ENCODE data around the gene ILK. TPM values are rescaled to one million over a fixed set of nuclear protein-coding genes. Genes with fewer than 3 reads are reported as not detected.

Gene ILK
- total and polyA plus RNA-seq, 2 donors (not counting 1 experiment from before 2014, with no cell fraction given), result 176 to 420 TPM

GRCh38 chr11:6655790-6656583 is 52.4 kb downstream of the ILK start, which contains the start of gene DCHS1:
Gene DCHS1 (minus strand): TSS chr11:6655809. CDS start chr11:6641613, 14,196 bp downstream.
- H3K9ac ChIP-seq (ENCODE audit: insufficient read depth, low read length), result peak within 1 kb of the TSS; percentile 28

GRCh38 chr11:6656584-6656915 is 53.0 kb downstream of the ILK start:
- DNase-seq (ENCODE audit: low read depth in 2 of 2), result no peak
- Histone ChIP-seq H3K79me2 (ENCODE audit: control insufficient read depth, insufficient read depth, low read length) (no peaks in the 10 kb centered on the region), H3K27me3 (ENCODE audit: control insufficient read depth, insufficient read depth, low read length) (peaks cover 27% of the 10 kb centered on the region), H3K4me3 (replicated peaks in 1 of 4; ENCODE audit: control extremely low read depth in 1 of 4, insufficient read depth in 1 of 4, low read depth in 3 of 4, low read length in 4 of 4) (peak overlapping the region in 1 of 4 experiments; percentile 55), H4K20me1 (ENCODE audit: control insufficient read depth, extremely low read depth, insufficient read depth, low read length) (no peaks in the 10 kb centered on the region), H3K4me1 (ENCODE audit: control insufficient read depth, extremely low read depth, insufficient read depth, low read length) (no peaks in the 10 kb centered on the region), H3K4me2 (ENCODE audit: extremely low read depth, insufficient read depth, low read length) (peak overlapping the region; percentile 19), H3K9ac (ENCODE audit: insufficient read depth, low read length) (no peak overlapping the region), H3K27ac (ENCODE audit: insufficient read depth, low read length) (no peak overlapping the region), H3K36me3 (ENCODE audit: control insufficient read depth, insufficient read depth, low read length) (no peaks in the 10 kb centered on the region), H2AFZ (ENCODE audit: low read length) (no peak overlapping the region), H3K9me3 (ENCODE audit: control insufficient read depth, insufficient read depth, low read depth, low read length) (no peaks in the 10 kb centered on the region)
- TF ChIP-seq CTCF (conservative IDR thresholded peaks at IDR 0.05 in 1 of 2, IDR thresholded peaks at IDR 0.05 in 1 of 2; ENCODE audit: low read depth in 1 of 2, low read length in 2 of 2) (no peak), EZH2 (IDR thresholded peaks at IDR 0.05; ENCODE audit: low read length, missing control alignments) (no peak)

More at GRCh38 chr11:6655790-6656583, 52.4 kb downstream of the ILK start, which contains the start of gene DCHS1:
- Histone ChIP-seq H3K9me3 (ENCODE audit: control insufficient read depth, insufficient read depth, low read depth, low read length) (no peaks in the 10 kb centered on the region), H3K4me2 (ENCODE audit: extremely low read depth, insufficient read depth, low read length) (peak within 1 kb of the TSS; percentile 69), H4K20me1 (ENCODE audit: control insufficient read depth, extremely low read depth, insufficient read depth, low read length) (no peaks in the 10 kb centered on the region), H2AFZ (ENCODE audit: low read length) (peak within 1 kb of the TSS; percentile 41), H3K79me2 (ENCODE audit: control insufficient read depth, insufficient read depth, low read length) (no peaks in the 10 kb centered on the region), H3K27ac (ENCODE audit: insufficient read depth, low read length) (no peak within 1 kb of the TSS), H3K4me1 (ENCODE audit: control insufficient read depth, extremely low read depth, insufficient read depth, low read length) (no peaks in the 10 kb centered on the region), H3K36me3 (ENCODE audit: control insufficient read depth, insufficient read depth, low read length) (no peaks in the 10 kb centered on the region), H3K4me3 (replicated peaks in 1 of 4; ENCODE audit: control extremely low read depth in 1 of 4, insufficient read depth in 1 of 4, low read depth in 3 of 4, low read length in 4 of 4) (peak within 1 kb of the TSS; percentile 10 to 55 (median 45)), H3K27me3 (ENCODE audit: control insufficient read depth, insufficient read depth, low read length) (peaks cover 33% of the 10 kb centered on the region)
- no peak for DNase-seq (ENCODE audit: low read depth in 2 of 2)
- TF ChIP-seq EZH2 (IDR thresholded peaks at IDR 0.05; ENCODE audit: low read length, missing control alignments) (peak; percentile 94), CTCF (conservative IDR thresholded peaks at IDR 0.05 in 1 of 2, IDR thresholded peaks at IDR 0.05 in 1 of 2; ENCODE audit: low read depth in 1 of 2, low read length in 2 of 2) (no peak)

- no peaks in the 10 kb centered on the region for H3K36me3 ChIP-seq (ENCODE audit: control insufficient read depth, insufficient read depth, low read length)
- no peak for DNase-seq (ENCODE audit: low read depth in 2 of 2)
- H4K20me1 ChIP-seq (ENCODE audit: control insufficient read depth, extremely low read depth, insufficient read depth, low read length), result no peaks in the 10 kb centered on the region
- H3K4me2 ChIP-seq (ENCODE audit: extremely low read depth, insufficient read depth, low read length), result peak overlapping the region; percentile 19
- H3K9me3 ChIP-seq (ENCODE audit: control insufficient read depth, insufficient read depth, low read depth, low read length), result no peaks in the 10 kb centered on the region
- no peaks in the 10 kb centered on the region for H3K4me1 ChIP-seq (ENCODE audit: control insufficient read depth, extremely low read depth, insufficient read depth, low read length)
- no peaks in the 10 kb centered on the region for H3K79me2 ChIP-seq (ENCODE audit: control insufficient read depth, insufficient read depth, low read length)
- no peak overlapping the region for H3K27ac ChIP-seq (ENCODE audit: insufficient read depth, low read length)
- TF ChIP-seq CTCF (conservative IDR thresholded peaks at IDR 0.05 in 1 of 2, IDR thresholded peaks at IDR 0.05 in 1 of 2; ENCODE audit: low read depth in 1 of 2, low read length in 2 of 2), result no peak
- no peak for TF ChIP-seq EZH2 (IDR thresholded peaks at IDR 0.05; ENCODE audit: low read length, missing control alignments)
- H3K27me3 ChIP-seq (ENCODE audit: control insufficient read depth, insufficient read depth, low read length), result peaks cover 25% of the 10 kb centered on the region
- H2AFZ ChIP-seq (ENCODE audit: low read length), result no peak overlapping the region
- H3K4me3 ChIP-seq (replicated peaks in 1 of 4; ENCODE audit: control extremely low read depth in 1 of 4, insufficient read depth in 1 of 4, low read depth in 3 of 4, low read length in 4 of 4), result peak overlapping the region in 1 of 4 experiments; percentile 55
- H3K9ac ChIP-seq (ENCODE audit: insufficient read depth, low read length), result no peak overlapping the region
Measured at GRCh38 chr11:6656936-6657335, 53.4 kb downstream of the ILK start.
